ENCODE results near the gene AGAP3. TPM values are rescaled to one million over a fixed set of nuclear protein-coding genes. Genes with fewer than 3 reads are reported as not detected.

Gene AGAP3
- total RNA-seq, 3 donors from 2014 or later (not counting 1 experiment from before 2014, with no cell fraction given): 27.7 to 46.9 (median 42.8) TPM

DNA sequence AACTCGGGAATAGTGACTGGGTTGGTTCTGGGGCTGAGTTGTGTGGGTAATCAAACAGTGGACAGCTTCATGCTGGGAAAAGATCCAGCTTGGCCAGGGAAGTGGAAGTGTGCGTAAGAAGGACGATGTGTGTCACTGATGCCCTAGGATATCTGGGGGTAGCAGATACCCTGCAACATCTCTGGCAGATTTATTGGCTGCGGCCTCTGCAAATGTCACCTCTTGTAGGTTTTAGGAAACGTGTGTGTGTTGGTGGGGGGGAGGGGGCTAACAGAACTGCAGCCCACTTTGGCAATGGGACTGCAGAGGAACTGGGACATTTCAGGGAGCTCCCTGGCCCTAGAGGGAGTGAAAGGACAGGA lies 965 bp upstream of the AGAP3 start:
- H3K27me3 Mint-ChIP-seq (ENCODE audit: low read depth in 2 of 2): no peaks in the 10 kb centered on the region

DNA sequence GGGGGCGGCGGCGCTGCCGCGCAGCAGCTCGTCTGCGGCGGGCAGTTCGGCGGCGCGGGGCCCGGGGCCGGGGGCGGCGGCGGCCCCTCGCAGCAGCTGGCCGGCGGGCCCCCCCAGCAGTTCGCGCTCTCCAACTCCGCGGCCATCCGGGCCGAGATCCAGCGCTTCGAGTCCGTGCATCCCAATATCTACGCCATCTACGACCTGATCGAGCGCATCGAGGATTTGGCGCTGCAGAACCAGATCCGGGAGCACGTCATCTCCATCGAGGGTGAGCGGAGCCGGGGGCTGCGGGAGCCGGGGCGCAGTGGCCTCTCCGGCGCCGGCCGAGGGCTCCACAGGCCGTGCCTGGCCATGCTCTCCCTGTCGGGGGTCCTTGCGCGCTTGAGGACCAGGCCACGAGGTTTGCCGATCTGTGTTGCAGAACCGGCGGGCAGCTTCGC lies 548 bp downstream of the AGAP3 start:
- Mint-ChIP-seq H3K27ac (peak overlapping the region; percentile 26 to 80), H3K27me3 (ENCODE audit: low read depth in 2 of 2) (no peaks in the 10 kb centered on the region), H3K4me1 (peaks cover 48 to 61% of the 10 kb centered on the region in 2 donors), H3K4me3 (peak overlapping the region; percentile 91), H3K36me3 (no peaks in the 10 kb centered on the region), H3K9me3 (no peaks in the 10 kb centered on the region)
- peaks cover 61% of the 10 kb centered on the region for H3K4me1 ChIP-seq (ENCODE audit: control insufficient read depth, insufficient read depth, low read length)
- H3K9me3 ChIP-seq (ENCODE audit: control insufficient read depth, insufficient read depth, low read length): no peaks in the 10 kb centered on the region
- ATAC-seq: no peak
- H3K36me3 ChIP-seq (ENCODE audit: control insufficient read depth, insufficient read depth, low read length): no peaks in the 10 kb centered on the region
- intact Hi-C loops (cut with micrococcal nuclease): no loop called here
- WGBS (ENCODE audit: insufficient coverage): under 1% methylated on average over 56 of the region's 56 CpGs
- DNase-seq: peak in 1 of 2 donors; percentile 62
- peak overlapping the region; percentile 63 for H3K4me3 ChIP-seq (ENCODE audit: low read length)
- peak overlapping the region; percentile 59 for H3K27ac ChIP-seq (ENCODE audit: low read length)
- TF ChIP-seq, protein P1, sequence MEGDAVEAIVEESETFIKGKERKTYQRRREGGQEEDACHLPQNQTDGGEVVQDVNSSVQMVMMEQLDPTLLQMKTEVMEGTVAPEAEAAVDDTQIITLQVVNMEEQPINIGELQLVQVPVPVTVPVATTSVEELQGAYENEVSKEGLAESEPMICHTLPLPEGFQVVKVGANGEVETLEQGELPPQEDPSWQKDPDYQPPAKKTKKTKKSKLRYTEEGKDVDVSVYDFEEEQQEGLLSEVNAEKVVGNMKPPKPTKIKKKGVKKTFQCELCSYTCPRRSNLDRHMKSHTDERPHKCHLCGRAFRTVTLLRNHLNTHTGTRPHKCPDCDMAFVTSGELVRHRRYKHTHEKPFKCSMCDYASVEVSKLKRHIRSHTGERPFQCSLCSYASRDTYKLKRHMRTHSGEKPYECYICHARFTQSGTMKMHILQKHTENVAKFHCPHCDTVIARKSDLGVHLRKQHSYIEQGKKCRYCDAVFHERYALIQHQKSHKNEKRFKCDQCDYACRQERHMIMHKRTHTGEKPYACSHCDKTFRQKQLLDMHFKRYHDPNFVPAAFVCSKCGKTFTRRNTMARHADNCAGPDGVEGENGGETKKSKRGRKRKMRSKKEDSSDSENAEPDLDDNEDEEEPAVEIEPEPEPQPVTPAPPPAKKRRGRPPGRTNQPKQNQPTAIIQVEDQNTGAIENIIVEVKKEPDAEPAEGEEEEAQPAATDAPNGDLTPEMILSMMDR (IDR thresholded peaks at IDR 0.05): no peak
- H3K27me3 ChIP-seq (ENCODE audit: control insufficient read depth, insufficient read depth, low read length): no peaks in the 10 kb centered on the region

More for the DNA sequence above, 965 bp upstream of the AGAP3 start:
- DNase-seq (no peak), ATAC-seq (no peak)
- WGBS (ENCODE audit: insufficient coverage): 46% methylated on average over 5 of the region's 5 CpGs
- Histone ChIP-seq H3K4me1 (ENCODE audit: control insufficient read depth, insufficient read depth, low read length) (peaks cover 69% of the 10 kb centered on the region), H3K36me3 (ENCODE audit: control insufficient read depth, insufficient read depth, low read length) (no peaks in the 10 kb centered on the region), H3K27ac (ENCODE audit: low read length) (no peak overlapping the region), H3K9me3 (ENCODE audit: control insufficient read depth, insufficient read depth, low read length) (no peaks in the 10 kb centered on the region), H3K4me3 (ENCODE audit: low read length) (no peak overlapping the region), H3K27me3 (ENCODE audit: control insufficient read depth, insufficient read depth, low read length) (no peaks in the 10 kb centered on the region)
- H3K4me1 Mint-ChIP-seq: peaks cover 48 to 65% of the 10 kb centered on the region in 2 donors
- intact Hi-C loops (cut with micrococcal nuclease): no loop called here
- no peaks in the 10 kb centered on the region for H3K9me3 Mint-ChIP-seq
- peak overlapping the region; percentile 88 to 98 for H3K27ac Mint-ChIP-seq
- peak overlapping the region; percentile 88 for H3K4me3 Mint-ChIP-seq
- H3K36me3 Mint-ChIP-seq: no peaks in the 10 kb centered on the region
- TF ChIP-seq, protein P1 (IDR thresholded peaks at IDR 0.05): no peak

DNA sequence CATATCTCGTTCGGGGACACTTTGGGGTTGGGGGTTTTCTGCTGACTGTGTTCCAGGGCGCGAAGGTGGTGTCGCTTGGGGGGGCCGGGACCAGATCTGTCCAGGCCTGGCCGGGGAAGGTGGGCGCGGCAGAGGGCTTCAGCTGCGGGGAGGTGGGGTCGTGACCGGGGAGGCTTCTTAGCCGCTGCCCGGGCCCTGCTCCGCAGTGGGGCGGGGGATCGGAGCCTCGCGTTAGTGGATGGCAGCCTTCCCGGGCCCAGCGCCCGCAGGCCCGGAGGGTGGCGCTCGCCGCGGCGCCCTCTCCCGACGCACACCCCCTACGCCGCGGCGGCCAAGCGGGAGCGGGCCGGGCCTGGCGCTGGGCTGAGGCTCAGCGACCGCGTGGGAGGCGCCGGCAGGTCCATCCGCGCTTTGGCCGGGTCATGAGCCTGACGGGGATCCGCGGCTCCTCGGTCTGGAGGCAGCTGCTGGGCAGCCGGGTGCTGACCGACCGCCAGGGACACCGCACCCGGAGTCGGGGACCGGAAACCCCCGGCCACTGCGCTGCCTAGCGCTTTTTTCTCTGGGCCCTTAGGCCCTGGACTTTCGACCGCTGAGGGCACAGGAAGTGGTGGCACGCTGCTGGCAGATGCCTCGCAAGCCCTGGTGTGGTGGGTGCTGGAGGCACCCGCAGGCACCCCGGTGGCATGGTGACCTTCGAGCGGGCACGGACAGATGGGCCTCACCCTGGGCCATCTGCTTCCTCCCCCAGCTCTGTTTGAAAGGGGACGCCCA lies 1.2 kb downstream of the AGAP3 start:
- intact Hi-C loops (cut with micrococcal nuclease): no loop called here
- under 1% methylated on average over 70 of the region's 70 CpGs for WGBS (ENCODE audit: insufficient coverage)
- no peaks in the 10 kb centered on the region for H3K27me3 ChIP-seq (ENCODE audit: control insufficient read depth, insufficient read depth, low read length)

More for the DNA sequence above, 1.2 kb downstream of the AGAP3 start:
- H3K4me1 ChIP-seq (ENCODE audit: control insufficient read depth, insufficient read depth, low read length): peaks cover 55% of the 10 kb centered on the region
- Mint-ChIP-seq H3K9me3 (no peaks in the 10 kb centered on the region), H3K36me3 (no peaks in the 10 kb centered on the region), H3K27me3 (ENCODE audit: low read depth in 2 of 2) (no peaks in the 10 kb centered on the region), H3K4me3 (peak overlapping the region; percentile 91), H3K4me1 (peaks cover 48 to 55% of the 10 kb centered on the region in 2 donors), H3K27ac (peak overlapping the region; percentile 45 to 80)
- ATAC-seq: peak; percentile 6 to 26 (median 15)
- no peaks in the 10 kb centered on the region for H3K36me3 ChIP-seq (ENCODE audit: control insufficient read depth, insufficient read depth, low read length)
- TF ChIP-seq, protein P1 (IDR thresholded peaks at IDR 0.05): peak; percentile 31
- H3K27ac ChIP-seq (ENCODE audit: low read length): peak overlapping the region; percentile 62
- H3K4me3 ChIP-seq (ENCODE audit: low read length): peak overlapping the region; percentile 63
- peak; percentile 39 to 71 for DNase-seq
- no peaks in the 10 kb centered on the region for H3K9me3 ChIP-seq (ENCODE audit: control insufficient read depth, insufficient read depth, low read length)
